Neural cell (in vitro differentiated cells): Measurements from ENCODE around the gene GALR1. TPM values are rescaled to one million over a fixed set of nuclear protein-coding genes. Genes with fewer than 3 reads are reported as not detected.

Experiments used
- H2AFZ ChIP-seq: fragments of 200-600, 300-800 bp; sonication (generic), shearing (Covaris generic); 2 replicates; pipeline ENCODE4 v1.6.0; 2014; ENCODE audit warnings: low read depth, mild to moderate bottlenecking, antibody characterized with exemption, low read length, moderate library complexity
- H3F3A ChIP-seq: fragments of 200-600 bp; shearing (Covaris generic); 2 replicates; pipeline ENCODE4 v1.6.1; 2016; ENCODE audit warnings: mild to moderate bottlenecking, moderate library complexity, mixed read lengths, antibody characterized with exemption, low read length; ENCODE audit not compliant: insufficient read depth, poor library complexity, severe bottlenecking
- H3K27ac ChIP-seq: fragments of 200-600, 300-800 bp; sonication (generic), shearing (Covaris generic); 2 replicates; pipeline ENCODE4 v1.5.1; 2014; ENCODE audit warnings: mild to moderate bottlenecking, low read length, moderate library complexity
- H3K27me3 ChIP-seq: fragments of 300-800, 200-600 bp; sonication (generic), shearing (Covaris generic); 2 replicates; pipeline ENCODE4 v1.6.0; 2014; ENCODE audit warnings: mild to moderate bottlenecking, low read depth, low read length, moderate library complexity; ENCODE audit not compliant: insufficient read depth
- H3K36me3 ChIP-seq: fragments of 300-800, 200-600 bp; sonication (generic), shearing (Covaris generic); 2 replicates; pipeline ENCODE4 v1.5.1; 2014; ENCODE audit warnings: mild to moderate bottlenecking, antibody characterized with exemption, low read length, moderate library complexity; ENCODE audit not compliant: insufficient read depth
- H3K4me2 ChIP-seq: fragments of 300-800, 200-600 bp; sonication (generic), shearing (Covaris generic); 2 replicates; pipeline ENCODE4 v1.6.0; 2014; ENCODE audit warnings: mild to moderate bottlenecking, low read length
- H3K4me3 ChIP-seq: fragments of 300-800, 200-600 bp; sonication (generic), shearing (Covaris generic); 2 replicates; pipeline ENCODE4 v1.5.1; 2014; ENCODE audit warnings: mild to moderate bottlenecking, low read length, moderate library complexity
- H3K79me2 ChIP-seq: fragments of 200-600 bp; shearing (Covaris generic); replicated peaks from 2 replicates; pipeline ENCODE4 v1.6.0; 2014; ENCODE audit warnings: mild to moderate bottlenecking, low read length, moderate library complexity; ENCODE audit not compliant: insufficient read depth
- H3K9ac ChIP-seq: fragments of 300-800, 200-600 bp; sonication (generic), shearing (Covaris generic); 2 replicates; pipeline ENCODE4 v1.6.1; 2016; ENCODE audit warnings: mild to moderate bottlenecking, low read length, mixed read lengths
- H3K9me2 ChIP-seq: fragments of 200-600 bp; shearing (Covaris generic); 2 replicates; pipeline ENCODE4 v1.6.1; 2016; ENCODE audit warnings: mild to moderate bottlenecking, low read length, mixed read lengths; ENCODE audit not compliant: insufficient read depth
- H3K9me3 ChIP-seq: fragments of 200-600, 300-800 bp; sonication (generic), shearing (Covaris generic); 2 replicates; pipeline ENCODE4 v1.6.1; 2016; ENCODE audit warnings: mild to moderate bottlenecking, mixed run types, low read length, moderate library complexity, mixed read lengths
- H4K20me1 ChIP-seq: fragments of 200-600 bp; shearing (Covaris generic); 2 replicates; pipeline ENCODE4 v1.6.1; 2016; ENCODE audit warnings: mild to moderate bottlenecking, mixed run types; ENCODE audit not compliant: insufficient read depth
- CTCF ChIP-seq: fragments of 450-650 bp; IDR thresholded peaks from 2 replicates; pipeline ENCODE4 v1.5.1; 2014; ENCODE audit warnings: antibody characterized with exemption, mild to moderate bottlenecking, moderate library complexity; ENCODE audit not compliant: poor library complexity, severe bottlenecking
- EP300 ChIP-seq: fragments of 450-650 bp; conservative IDR thresholded peaks from 2 replicates; pipeline ENCODE4 v1.6.1; 2014; ENCODE audit warnings: antibody characterized with exemption, mild to moderate bottlenecking, moderate library complexity; ENCODE audit not compliant: poor library complexity, severe bottlenecking
- EZH2 ChIP-seq: fragments of 200-600, 300-800 bp; shearing (Covaris generic), sonication (generic); IDR thresholded peaks from 2 replicates; pipeline ENCODE4 v1.6.1; 2014; ENCODE audit warnings: antibody characterized with exemption, low read length, borderline replicate concordance, mild to moderate bottlenecking; ENCODE audit not compliant: insufficient read depth, poor library complexity, severe bottlenecking
- MXI1 ChIP-seq: fragments of 450-650 bp; conservative IDR thresholded peaks from 2 replicates; pipeline ENCODE4 v1.6.1; 2014; ENCODE audit warnings: antibody characterized with exemption, mild to moderate bottlenecking; ENCODE audit not compliant: poor library complexity, severe bottlenecking
- POLR2AphosphoS5 ChIP-seq: IDR thresholded peaks from 2 replicates; pipeline ENCODE4 v1.6.1; 2012
- RAD21 ChIP-seq: fragments of 450-650 bp; conservative IDR thresholded peaks from 2 replicates; pipeline ENCODE4 v1.6.1; 2014; ENCODE audit warnings: antibody characterized with exemption, mild to moderate bottlenecking, moderate library complexity
- REST ChIP-seq: IDR thresholded peaks from 2 replicates; pipeline ENCODE4 v1.6.1; 2012; ENCODE audit warnings: borderline replicate concordance
- SMC3 ChIP-seq: fragments of 450-650 bp; conservative IDR thresholded peaks from 2 replicates; pipeline ENCODE4 v1.6.1; 2014; ENCODE audit warnings: antibody characterized with exemption, mild to moderate bottlenecking, moderate library complexity; ENCODE audit not compliant: poor library complexity
- TAF1 ChIP-seq: IDR thresholded peaks from 2 replicates; pipeline ENCODE4 v1.6.1; 2012; ENCODE audit warnings: low read depth
- polyA plus RNA-seq: library from polyadenylated mRNA; depleted of rRNA; stranded (reverse); fragments of >200 nt; gene quantifications from 2 replicates; pipeline ENCODE4 v1.2.3, GENCODE V29; 2014

GALR1 gene
- polyA plus RNA-seq, 1 donor from 2014 or later, result 0.11 TPM

- H3K36me3 ChIP-seq, result no peaks in the 10 kb centered on the region
- H3K9ac ChIP-seq, result no peak overlapping the region
- no peak for TF ChIP-seq RAD21
- TF ChIP-seq EP300, result peak; percentile 42
- H3K4me2 ChIP-seq, result no peak overlapping the region
- peak overlapping the region; percentile 16 for H3K4me3 ChIP-seq
- H2AFZ ChIP-seq, result no peak overlapping the region
- no peaks in the 10 kb centered on the region for H3K79me2 ChIP-seq
- H4K20me1 ChIP-seq, result no peaks in the 10 kb centered on the region
- H3K9me3 ChIP-seq, result no peaks in the 10 kb centered on the region
- no peaks in the 10 kb centered on the region for H3K9me2 ChIP-seq
- peaks cover 40% of the 10 kb centered on the region for H3K27me3 ChIP-seq
- H3F3A ChIP-seq, result peaks cover 3% of the 10 kb centered on the region
- H3K27ac ChIP-seq, result peak overlapping the region; percentile 51
These were observed 5.2 kb downstream of the GALR1 start for GRCh38 chr18:77254711-77255405.

DNA sequence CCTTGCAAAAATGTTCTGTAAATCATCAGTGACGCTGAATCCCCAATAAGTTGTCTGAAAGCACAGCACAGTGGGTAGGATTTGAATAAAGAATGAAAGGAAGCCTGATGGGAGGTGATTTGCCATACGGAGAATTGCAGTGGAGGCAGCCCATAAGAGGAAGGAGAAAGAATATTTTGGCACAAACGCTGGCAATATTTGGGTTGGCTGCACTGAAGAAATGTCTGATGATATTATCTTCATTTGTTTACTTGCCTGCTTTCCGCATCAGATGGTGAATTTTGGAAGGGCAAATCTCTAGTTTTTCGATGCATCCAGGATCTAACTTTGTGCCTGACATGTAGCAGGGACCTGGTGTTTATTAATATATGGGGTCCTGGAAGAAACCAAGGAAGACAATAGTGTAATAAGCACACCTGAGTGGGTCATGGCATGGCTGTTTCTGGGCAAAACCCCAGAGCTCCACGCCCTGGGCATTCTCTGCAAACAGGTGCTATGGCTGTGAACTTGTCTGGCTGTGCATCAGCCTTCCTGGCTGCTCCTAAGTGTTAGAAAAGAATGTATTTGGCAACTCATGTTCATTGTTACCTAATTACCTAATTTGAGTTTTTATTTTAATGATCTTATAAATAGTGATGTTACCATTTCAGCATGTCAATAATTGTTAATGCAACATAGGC, 5.9 kb downstream of the GALR1 start:
- Histone ChIP-seq H3K9ac (no peak overlapping the region), H3K27me3 (peaks cover 33% of the 10 kb centered on the region), H4K20me1 (no peaks in the 10 kb centered on the region), H3F3A (peaks cover 3% of the 10 kb centered on the region), H3K27ac (no peak overlapping the region), H2AFZ (no peak overlapping the region), H3K9me3 (no peaks in the 10 kb centered on the region), H3K9me2 (no peaks in the 10 kb centered on the region), H3K4me2 (no peak overlapping the region), H3K36me3 (no peaks in the 10 kb centered on the region), H3K79me2 (no peaks in the 10 kb centered on the region), H3K4me3 (peak overlapping the region; percentile 16)
- TF ChIP-seq POLR2AphosphoS5 (no peak), EP300 (no peak), MXI1 (no peak), TAF1 (no peak), CTCF (no peak), RAD21 (no peak)

DNA sequence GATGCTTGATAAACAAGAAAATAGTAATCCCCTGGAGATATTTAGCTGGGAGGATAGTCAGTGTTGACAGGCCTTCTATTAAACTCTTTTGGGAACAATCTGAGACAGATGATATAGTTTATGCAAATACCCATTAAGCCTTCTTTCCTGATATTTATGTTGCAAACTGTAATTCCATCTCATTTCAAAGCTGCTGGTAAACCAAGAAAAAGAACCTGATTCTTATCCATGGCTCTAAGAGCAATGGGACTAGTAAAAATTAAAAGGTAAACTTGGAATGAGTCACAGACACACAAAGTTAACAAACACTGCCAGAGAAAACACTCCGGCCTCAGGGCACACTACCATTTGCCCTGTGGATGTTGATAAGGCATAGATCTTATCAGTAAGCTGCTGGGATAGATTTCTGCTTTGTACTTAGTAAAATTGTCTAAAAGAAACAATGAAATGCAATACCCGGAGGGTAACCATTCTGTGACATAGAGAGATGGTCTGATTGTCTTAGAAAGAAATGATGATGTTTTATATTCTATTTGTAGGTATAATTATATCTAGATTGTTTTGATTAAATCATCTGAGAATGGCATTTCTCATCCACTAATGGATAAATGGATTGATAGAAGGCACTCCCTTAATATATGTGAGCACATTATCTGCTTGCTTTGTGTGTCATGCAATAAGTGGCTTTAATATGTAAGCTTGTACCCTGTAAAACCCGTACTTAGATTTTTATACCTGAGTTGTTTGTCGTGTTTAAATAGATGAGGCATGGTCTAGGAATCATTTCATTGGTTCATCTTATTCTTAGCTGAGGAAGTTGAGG, 13.2 kb downstream of the GALR1 start:
- H3K9ac ChIP-seq, result no peak overlapping the region
- H3K27me3 ChIP-seq, result no peaks in the 10 kb centered on the region
- no peak overlapping the region for H3K4me3 ChIP-seq
- no peaks in the 10 kb centered on the region for H3K36me3 ChIP-seq
- H3K9me3 ChIP-seq, result no peaks in the 10 kb centered on the region
- no peaks in the 10 kb centered on the region for H3K9me2 ChIP-seq
- H4K20me1 ChIP-seq, result no peaks in the 10 kb centered on the region
- TF ChIP-seq POLR2AphosphoS5, result no peak
- no peak for TF ChIP-seq SMC3
- no peak for TF ChIP-seq TAF1
- TF ChIP-seq RAD21, result no peak
- no peak for TF ChIP-seq EZH2
- TF ChIP-seq EP300, result no peak
- no peak for TF ChIP-seq CTCF
- TF ChIP-seq REST, result no peak
- no peak for TF ChIP-seq MXI1
- no peaks in the 10 kb centered on the region for H3K79me2 ChIP-seq
- H2AFZ ChIP-seq, result no peak overlapping the region
- H3K27ac ChIP-seq, result no peak overlapping the region
- no peaks in the 10 kb centered on the region for H3F3A ChIP-seq
- no peak overlapping the region for H3K4me2 ChIP-seq
